ENCODE results near the gene ARHGAP6.

GRCh38 chrX:11309220-11309619 is 356.5 kb downstream of the ARHGAP6 start:
- TF ChIP-seq POLR2A (IDR thresholded peaks at IDR 0.05) (no peak), CTCF (IDR thresholded peaks at IDR 0.05) (no peak), POLR2AphosphoS5 (IDR thresholded peaks at IDR 0.05) (no peak)
